BE2C (cell line): ENCODE measurements around the gene RNF7.

Experiments
- DNase-seq: peaks from one replicate; pipeline ENCODE4 v3.0.0-alpha.2; 2020
- H3K27me3 ChIP-seq: fragments of 250-450 bp; sonication (Bioruptor Pico); 2 replicates; pipeline ENCODE4 v1.5.1; 2020; ENCODE audit warnings: mild to moderate bottlenecking
- H3K36me3 ChIP-seq: fragments of 250-450 bp; sonication (Bioruptor Pico); 2 replicates; pipeline ENCODE4 v1.5.1; 2020; ENCODE audit warnings: mild to moderate bottlenecking
- H3K4me1 ChIP-seq: fragments of 250-450 bp; sonication (Bioruptor Pico); 2 replicates; pipeline ENCODE4 v1.5.1; 2020
- H3K4me3 ChIP-seq: 2 replicates; pipeline ENCODE4 v1.5.1; 2011; ENCODE audit warnings: low read depth, low read length
- H3K9me3 ChIP-seq: fragments of 250-450 bp; sonication (Bioruptor Pico); 2 replicates; pipeline ENCODE4 v1.5.1; 2020
- CTCF ChIP-seq: IDR thresholded peaks from 2 replicates; pipeline ENCODE4 v1.5.1; 2012; ENCODE audit warnings: mild to moderate bottlenecking, low read depth, low read length

The RNF7 gene

GRCh38 chr3:141738891-141739363 lies 829 bp downstream of the RNF7 start:
- no peak for DNase-seq
- peak overlapping the region; percentile 85 for H3K4me3 ChIP-seq
- peaks cover 4% of the 10 kb centered on the region; the same call in 1 of the 2 replicates for H3K4me1 ChIP-seq
- H3K36me3 ChIP-seq, result peaks cover 3% of the 10 kb centered on the region
- H3K27me3 ChIP-seq, result no peaks in the 10 kb centered on the region
- H3K9me3 ChIP-seq, result no peaks in the 10 kb centered on the region
- no peak for TF ChIP-seq CTCF

- H3K4me3 ChIP-seq, result peak overlapping the region; percentile 85
- peaks cover 4% of the 10 kb centered on the region; the same call in 1 of the 2 replicates for H3K4me1 ChIP-seq
Measured at GRCh38 chr3:141739731-141740130, 1.6 kb downstream of the RNF7 start.

GRCh38 chr3:141740349-141740748 lies 2.3 kb downstream of the RNF7 start:
- Histone ChIP-seq H3K36me3 (peaks cover 15% of the 10 kb centered on the region), H3K4me3 (no peak overlapping the region), H3K27me3 (no peaks in the 10 kb centered on the region)

More at GRCh38 chr3:141739731-141740130, 1.6 kb downstream of the RNF7 start:
- H3K9me3 ChIP-seq, result no peaks in the 10 kb centered on the region
- H3K36me3 ChIP-seq, result peaks cover 8% of the 10 kb centered on the region
- no peak for TF ChIP-seq CTCF
- no peak for DNase-seq
- H3K27me3 ChIP-seq, result no peaks in the 10 kb centered on the region

GRCh38 chr3:141743305-141743704 lies 5.2 kb downstream of the RNF7 start:
- Histone ChIP-seq H3K27me3 (no peaks in the 10 kb centered on the region), H3K4me1 (peaks cover 4% of the 10 kb centered on the region; the same call in 1 of the 2 replicates), H3K9me3 (no peaks in the 10 kb centered on the region), H3K36me3 (peaks cover 31% of the 10 kb centered on the region), H3K4me3 (no peak overlapping the region)
- no peak for DNase-seq
- no peak for TF ChIP-seq CTCF

More at GRCh38 chr3:141740349-141740748, 2.3 kb downstream of the RNF7 start:
- no peak for DNase-seq
- no peak for TF ChIP-seq CTCF
- Histone ChIP-seq H3K4me1 (peaks cover 4% of the 10 kb centered on the region; the same call in 1 of the 2 replicates), H3K9me3 (no peaks in the 10 kb centered on the region)

- TF ChIP-seq CTCF, result no peak
- H3K36me3 ChIP-seq, result peaks cover 31% of the 10 kb centered on the region
- H3K4me3 ChIP-seq, result no peak overlapping the region
Measured at GRCh38 chr3:141746962-141747361, 8.9 kb downstream of the RNF7 start.

GRCh38 chr3:141753399-141753798 lies 15.3 kb downstream of the RNF7 start:
- no peak for DNase-seq
- H3K4me3 ChIP-seq, result no peak overlapping the region

More at GRCh38 chr3:141746962-141747361, 8.9 kb downstream of the RNF7 start:
- Histone ChIP-seq H3K9me3 (no peaks in the 10 kb centered on the region), H3K27me3 (no peaks in the 10 kb centered on the region), H3K4me1 (no peaks in the 10 kb centered on the region)
- DNase-seq, result no peak

More at GRCh38 chr3:141753399-141753798, 15.3 kb downstream of the RNF7 start:
- no peaks in the 10 kb centered on the region for H3K9me3 ChIP-seq
- H3K36me3 ChIP-seq, result no peaks in the 10 kb centered on the region
- TF ChIP-seq CTCF, result no peak
- no peaks in the 10 kb centered on the region for H3K4me1 ChIP-seq
- no peaks in the 10 kb centered on the region for H3K27me3 ChIP-seq
